Measurements from ENCODE around the gene NCOA1. TPM values are rescaled to one million over a fixed set of nuclear protein-coding genes. Genes with fewer than 3 reads are reported as not detected.
"Not testable (repeated sequence)": the region's sequence is repeated elsewhere in the genome, so short reads cannot be mapped to it uniquely, and the experiment has no call there.

Gene NCOA1
- total RNA-seq, 1 experiment from 2014 or later: 11.6 TPM

DNA sequence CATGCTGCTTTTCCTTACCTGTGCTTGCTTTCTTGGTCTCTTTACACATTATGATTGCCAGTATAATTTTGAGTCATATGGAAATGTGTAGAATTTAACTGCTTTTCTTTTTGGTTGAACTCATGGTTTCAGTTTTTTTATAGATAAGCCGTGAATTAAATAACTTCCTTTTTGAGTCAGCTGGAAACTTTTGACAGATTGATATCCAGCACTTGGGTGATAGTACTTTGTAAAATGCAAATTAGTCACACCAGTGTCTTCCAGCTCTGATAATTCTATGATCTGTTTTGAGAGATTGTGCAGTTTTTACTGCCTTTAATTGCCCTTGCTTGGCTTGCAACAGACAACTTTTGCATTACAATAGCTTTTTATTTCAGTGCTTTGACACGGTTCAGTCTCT is 86.4 kb downstream of the NCOA1 start:
- no peak overlapping the region for H3K4me2 ChIP-seq
- H3K4me3 ChIP-seq: no peak overlapping the region
- CTCF ChIA-PET: no interaction called here
- no peaks in the 10 kb centered on the region for H3K9me3 ChIP-seq (ENCODE audit: insufficient read depth, low read depth)
- H3F3A ChIP-seq (ENCODE audit: insufficient read depth, low read depth): no peaks in the 10 kb centered on the region
- no peaks in the 10 kb centered on the region for H4K20me1 ChIP-seq (ENCODE audit: insufficient read depth)
- no peak overlapping the region for H2AFZ ChIP-seq
- H3K36me3 ChIP-seq (ENCODE audit: low read depth): no peaks in the 10 kb centered on the region
- TF ChIP-seq EZH2 (IDR thresholded peaks at IDR 0.05; ENCODE audit: low read depth): no peak
- TF ChIP-seq, protein P1, sequence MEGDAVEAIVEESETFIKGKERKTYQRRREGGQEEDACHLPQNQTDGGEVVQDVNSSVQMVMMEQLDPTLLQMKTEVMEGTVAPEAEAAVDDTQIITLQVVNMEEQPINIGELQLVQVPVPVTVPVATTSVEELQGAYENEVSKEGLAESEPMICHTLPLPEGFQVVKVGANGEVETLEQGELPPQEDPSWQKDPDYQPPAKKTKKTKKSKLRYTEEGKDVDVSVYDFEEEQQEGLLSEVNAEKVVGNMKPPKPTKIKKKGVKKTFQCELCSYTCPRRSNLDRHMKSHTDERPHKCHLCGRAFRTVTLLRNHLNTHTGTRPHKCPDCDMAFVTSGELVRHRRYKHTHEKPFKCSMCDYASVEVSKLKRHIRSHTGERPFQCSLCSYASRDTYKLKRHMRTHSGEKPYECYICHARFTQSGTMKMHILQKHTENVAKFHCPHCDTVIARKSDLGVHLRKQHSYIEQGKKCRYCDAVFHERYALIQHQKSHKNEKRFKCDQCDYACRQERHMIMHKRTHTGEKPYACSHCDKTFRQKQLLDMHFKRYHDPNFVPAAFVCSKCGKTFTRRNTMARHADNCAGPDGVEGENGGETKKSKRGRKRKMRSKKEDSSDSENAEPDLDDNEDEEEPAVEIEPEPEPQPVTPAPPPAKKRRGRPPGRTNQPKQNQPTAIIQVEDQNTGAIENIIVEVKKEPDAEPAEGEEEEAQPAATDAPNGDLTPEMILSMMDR (conservative IDR thresholded peaks at IDR 0.05): no peak
- no peaks in the 10 kb centered on the region for H3K4me1 ChIP-seq (replicated peaks; ENCODE audit: insufficient read depth)
- H3K9me2 ChIP-seq (ENCODE audit: insufficient read depth): no peaks in the 10 kb centered on the region
- H3K27ac ChIP-seq: no peak overlapping the region
- POLR2A ChIA-PET (ENCODE audit: unreplicated experiment): no interaction called here
- no peaks in the 10 kb centered on the region for H3K27me3 ChIP-seq (ENCODE audit: insufficient read depth, low read depth)
- BruUV-seq (replicated peaks): no TSS peak
- no peaks in the 10 kb centered on the region for H3K79me2 ChIP-seq (ENCODE audit: low read depth)
- intact Hi-C loops (cut with micrococcal nuclease; ENCODE audit: unreplicated experiment): no loop called here
- no peak for DNase-seq

DNA sequence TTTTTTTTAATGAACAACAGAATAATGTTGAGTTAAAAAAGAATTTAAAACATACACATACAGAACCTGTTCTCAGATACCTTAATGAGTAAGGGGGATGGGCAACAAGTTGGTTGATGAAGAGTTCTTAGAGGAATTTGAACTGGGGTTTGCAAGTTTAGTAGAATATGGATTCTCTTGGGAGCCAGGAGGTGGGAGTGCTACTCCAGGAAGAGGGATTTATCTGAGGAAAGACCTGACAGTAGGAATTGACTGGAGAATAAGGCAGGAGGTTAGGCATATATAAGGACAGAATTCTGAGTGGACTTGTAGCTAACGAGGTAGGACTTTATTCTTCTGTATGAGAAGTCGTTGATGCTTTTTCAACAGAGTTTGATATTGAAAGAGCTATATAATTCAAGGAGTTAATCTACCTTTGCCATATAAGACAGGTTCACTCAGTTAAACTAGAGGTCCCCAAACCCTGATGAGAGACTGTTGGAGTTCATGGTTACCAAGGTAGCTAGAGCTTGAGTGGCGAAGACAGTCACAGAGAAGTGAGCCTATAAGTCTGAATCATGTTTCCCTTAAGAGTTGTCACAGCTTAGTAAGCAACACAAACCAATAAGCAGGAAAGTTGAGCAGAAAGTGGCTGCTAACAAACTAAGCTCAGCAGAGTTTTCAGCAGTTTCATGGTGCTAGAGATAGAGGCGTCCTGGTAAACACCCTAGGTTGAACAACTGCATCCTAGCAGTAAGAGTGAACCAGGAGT is 88.2 kb downstream of the NCOA1 start:
- POLR2A ChIA-PET (ENCODE audit: unreplicated experiment): no interaction called here
- intact Hi-C loops (cut with micrococcal nuclease; ENCODE audit: unreplicated experiment): no loop called here

DNA sequence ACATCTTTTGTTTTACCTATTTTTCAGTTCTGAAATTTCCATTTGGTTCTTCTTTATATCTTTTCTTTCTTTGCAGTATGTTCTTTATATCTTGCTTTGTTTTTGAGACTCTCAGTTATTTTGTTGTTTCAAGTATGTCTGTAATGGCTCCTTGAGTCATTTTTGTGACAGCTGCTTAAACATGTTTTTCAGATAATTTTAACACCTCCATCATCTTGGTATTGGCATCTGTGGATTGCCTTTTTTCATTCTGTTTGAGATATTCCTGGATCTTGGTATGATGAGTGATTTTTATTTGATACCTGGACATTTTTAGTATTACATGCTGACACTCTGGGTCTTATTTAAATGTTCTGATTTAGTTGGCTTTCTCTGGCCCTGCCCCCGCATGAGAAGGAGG is 89.5 kb downstream of the NCOA1 start:
- BruUV-seq (replicated peaks): no TSS peak
- H3K27me3 ChIP-seq (ENCODE audit: insufficient read depth, low read depth): no peaks in the 10 kb centered on the region
- ChIA-PET POLR2A (ENCODE audit: unreplicated experiment) (no interaction called here), CTCF (no interaction called here)
- no peaks in the 10 kb centered on the region for H3K36me3 ChIP-seq (ENCODE audit: low read depth)
- TF ChIP-seq, protein P1 (conservative IDR thresholded peaks at IDR 0.05): no peak
- TF ChIP-seq EZH2 (IDR thresholded peaks at IDR 0.05; ENCODE audit: low read depth): no peak
- H3K27ac ChIP-seq: no peak overlapping the region
- intact Hi-C loops (cut with micrococcal nuclease; ENCODE audit: unreplicated experiment): no loop called here
- H3K79me2 ChIP-seq (ENCODE audit: low read depth): no peaks in the 10 kb centered on the region
- no peaks in the 10 kb centered on the region for H3F3A ChIP-seq (ENCODE audit: insufficient read depth, low read depth)
- H2AFZ ChIP-seq: no peak overlapping the region
- no peak overlapping the region for H3K4me2 ChIP-seq
- H3K4me3 ChIP-seq: no peak overlapping the region
- no peaks in the 10 kb centered on the region for H3K9me2 ChIP-seq (ENCODE audit: insufficient read depth)
- H3K9me3 ChIP-seq (ENCODE audit: insufficient read depth, low read depth): no peaks in the 10 kb centered on the region
- H3K4me1 ChIP-seq (replicated peaks; ENCODE audit: insufficient read depth): no peaks in the 10 kb centered on the region
- DNase-seq: no peak
- H4K20me1 ChIP-seq (ENCODE audit: insufficient read depth): no peaks in the 10 kb centered on the region

More for the DNA sequence above, 88.2 kb downstream of the NCOA1 start:
- Histone ChIP-seq H3K4me1 (replicated peaks; ENCODE audit: insufficient read depth) (no peaks in the 10 kb centered on the region), H3K36me3 (ENCODE audit: low read depth) (no peaks in the 10 kb centered on the region), H3K9me2 (ENCODE audit: insufficient read depth) (no peaks in the 10 kb centered on the region), H3K27me3 (ENCODE audit: insufficient read depth, low read depth) (no peaks in the 10 kb centered on the region), H2AFZ (no peak overlapping the region), H3K4me3 (no peak overlapping the region), H3K27ac (no peak overlapping the region), H4K20me1 (ENCODE audit: insufficient read depth) (no peaks in the 10 kb centered on the region), H3K4me2 (no peak overlapping the region), H3K79me2 (ENCODE audit: low read depth) (no peaks in the 10 kb centered on the region), H3K9me3 (ENCODE audit: insufficient read depth, low read depth) (no peaks in the 10 kb centered on the region), H3F3A (ENCODE audit: insufficient read depth, low read depth) (no peaks in the 10 kb centered on the region)
- CTCF ChIA-PET: no interaction called here
- no peak for DNase-seq
- no TSS peak for BruUV-seq (replicated peaks)
- no peak for TF ChIP-seq EZH2 (IDR thresholded peaks at IDR 0.05; ENCODE audit: low read depth)
- TF ChIP-seq, protein P1 (conservative IDR thresholded peaks at IDR 0.05): no peak

DNA sequence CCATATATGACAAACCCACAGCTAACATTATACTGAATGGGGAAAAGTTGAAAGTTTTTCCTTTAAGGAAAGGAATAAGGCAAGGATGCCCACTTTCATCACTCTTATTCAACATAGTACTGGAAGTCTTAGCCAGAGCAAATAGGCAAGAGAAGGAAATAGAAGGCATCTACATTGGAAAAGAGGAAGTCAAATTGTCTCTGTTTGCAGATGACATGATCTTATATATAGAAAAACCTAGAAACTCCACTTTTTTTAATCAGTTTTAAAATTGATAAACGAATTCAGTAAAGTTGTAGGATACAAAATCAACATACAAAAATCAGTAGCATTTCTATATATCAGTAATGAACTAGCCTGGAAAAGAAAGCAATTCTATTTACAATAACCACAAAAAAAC is 90.9 kb downstream of the NCOA1 start:
- H3K4me3 ChIP-seq; DNase-seq; H3F3A ChIP-seq (ENCODE audit: insufficient read depth, low read depth); intact Hi-C loops (cut with micrococcal nuclease; ENCODE audit: unreplicated experiment); CTCF ChIA-PET; H2AFZ ChIP-seq; POLR2A ChIA-PET (ENCODE audit: unreplicated experiment); H3K36me3 ChIP-seq (ENCODE audit: low read depth); H3K9me3 ChIP-seq (ENCODE audit: insufficient read depth, low read depth); H3K27ac ChIP-seq; BruUV-seq (replicated peaks); H3K9me2 ChIP-seq (ENCODE audit: insufficient read depth); H3K27me3 ChIP-seq (ENCODE audit: insufficient read depth, low read depth); H3K4me1 ChIP-seq (replicated peaks; ENCODE audit: insufficient read depth); H4K20me1 ChIP-seq (ENCODE audit: insufficient read depth); H3K79me2 ChIP-seq (ENCODE audit: low read depth); H3K4me2 ChIP-seq: not testable (repeated sequence)
